ENCODE results near the gene DCC.

DNA sequence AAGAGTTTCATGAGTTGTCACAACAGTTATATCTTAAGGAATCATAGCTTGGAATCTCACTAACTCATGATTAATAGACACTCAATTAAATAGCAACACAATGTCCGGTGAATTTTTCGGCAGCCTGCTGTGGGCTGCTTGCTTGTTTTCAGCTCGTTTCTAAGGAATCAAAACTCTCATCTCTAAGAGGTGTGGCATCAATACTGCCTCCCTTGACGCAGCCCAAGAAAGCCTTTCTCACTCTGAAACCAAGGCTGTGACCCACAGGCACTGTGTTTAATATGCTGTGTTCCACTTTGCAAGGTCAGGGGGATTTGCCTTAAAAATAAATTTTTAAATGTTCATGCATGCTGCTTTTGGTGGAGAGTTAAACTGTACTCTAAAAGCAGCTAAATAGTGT is 5.4 kb downstream of the DCC start:
- TF ChIP-seq, protein P1, sequence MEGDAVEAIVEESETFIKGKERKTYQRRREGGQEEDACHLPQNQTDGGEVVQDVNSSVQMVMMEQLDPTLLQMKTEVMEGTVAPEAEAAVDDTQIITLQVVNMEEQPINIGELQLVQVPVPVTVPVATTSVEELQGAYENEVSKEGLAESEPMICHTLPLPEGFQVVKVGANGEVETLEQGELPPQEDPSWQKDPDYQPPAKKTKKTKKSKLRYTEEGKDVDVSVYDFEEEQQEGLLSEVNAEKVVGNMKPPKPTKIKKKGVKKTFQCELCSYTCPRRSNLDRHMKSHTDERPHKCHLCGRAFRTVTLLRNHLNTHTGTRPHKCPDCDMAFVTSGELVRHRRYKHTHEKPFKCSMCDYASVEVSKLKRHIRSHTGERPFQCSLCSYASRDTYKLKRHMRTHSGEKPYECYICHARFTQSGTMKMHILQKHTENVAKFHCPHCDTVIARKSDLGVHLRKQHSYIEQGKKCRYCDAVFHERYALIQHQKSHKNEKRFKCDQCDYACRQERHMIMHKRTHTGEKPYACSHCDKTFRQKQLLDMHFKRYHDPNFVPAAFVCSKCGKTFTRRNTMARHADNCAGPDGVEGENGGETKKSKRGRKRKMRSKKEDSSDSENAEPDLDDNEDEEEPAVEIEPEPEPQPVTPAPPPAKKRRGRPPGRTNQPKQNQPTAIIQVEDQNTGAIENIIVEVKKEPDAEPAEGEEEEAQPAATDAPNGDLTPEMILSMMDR (IDR thresholded peaks at IDR 0.05): no peak
- no peak for TF ChIP-seq POLR2A (IDR thresholded peaks at IDR 0.05)

Measured in body of pancreas (tissue), 4 donors.